Chondrocyte (in vitro differentiated cells): ENCODE data around the gene RBM28. TPM values are rescaled to one million over a fixed set of nuclear protein-coding genes. Genes with fewer than 3 reads are reported as not detected.

Source experiments
- DNase-seq: peaks from one replicate; pipeline ENCODE4 v3.0.0; 2021; ENCODE audit warnings: mixed read lengths, low spot score
- H3K27ac Mint-ChIP-seq: one replicate; pipeline ENCODE4 v1.8.0; 2021; ENCODE audit warnings: mild to moderate bottlenecking, moderate library complexity, mixed read lengths; ENCODE audit not compliant: unreplicated experiment
- H3K27me3 Mint-ChIP-seq: 2 replicates; pipeline ENCODE4 v1.8.0; 2021; ENCODE audit warnings: low read depth, mixed read lengths
- H3K36me3 Mint-ChIP-seq: 2 replicates; pipeline ENCODE4 v1.8.0; 2021; ENCODE audit warnings: low read depth, mixed read lengths
- H3K4me1 Mint-ChIP-seq: 2 replicates; pipeline ENCODE4 v1.8.0; 2021; ENCODE audit warnings: low read depth, mild to moderate bottlenecking, mixed read lengths
- H3K4me3 Mint-ChIP-seq: one replicate; pipeline ENCODE4 v1.8.0; 2021; ENCODE audit warnings: mild to moderate bottlenecking, moderate library complexity, mixed read lengths; ENCODE audit not compliant: unreplicated experiment
- H3K9me3 Mint-ChIP-seq: 2 replicates; pipeline ENCODE4 v1.8.0; 2021; ENCODE audit warnings: low read depth, mixed read lengths
- total RNA-seq: library from RNA; stranded (reverse); gene quantifications from 3 replicates; pipeline ENCODE4 v1.2.1, GENCODE V29; 2021
- TF ChIP-seq, protein P1 (sequence below): fragments of 200-600 bp; sonication (generic); IDR thresholded peaks from 2 replicates; pipeline ENCODE4 v1.5.0; 2021; ENCODE audit warnings: antibody characterized with exemption, mild to moderate bottlenecking, moderate library complexity

RBM28 gene
- total RNA-seq, 1 donor from 2014 or later: 35.2 TPM

DNA sequence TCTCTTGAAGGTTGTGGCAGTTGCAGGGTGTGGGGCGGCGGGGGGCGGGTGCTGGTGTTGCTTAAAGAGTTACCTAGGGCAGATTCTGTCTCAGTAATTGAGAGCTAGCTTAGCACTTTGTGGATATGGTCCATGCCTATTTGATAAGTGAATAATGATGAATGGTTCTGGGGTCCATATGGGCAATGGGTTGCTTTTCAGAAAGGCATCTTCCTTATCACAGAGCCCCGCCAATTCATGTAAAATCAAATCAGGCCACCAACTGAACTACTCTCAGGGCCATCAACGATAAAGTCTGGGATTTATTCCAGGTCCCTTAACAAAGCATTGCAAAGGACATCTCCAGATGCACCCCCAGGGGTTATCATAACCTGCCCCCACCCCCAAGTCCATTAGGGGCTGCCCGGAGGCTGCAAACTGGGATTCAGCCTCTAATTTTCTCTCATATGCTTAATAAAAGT, 19.6 kb upstream of the RBM28 start:
- Mint-ChIP-seq H3K4me1 (peaks cover 14% of the 10 kb centered on the region), H3K36me3 (no peaks in the 10 kb centered on the region), H3K4me3 (no peak overlapping the region), H3K27me3 (peaks cover 57% of the 10 kb centered on the region), H3K27ac (no peak overlapping the region), H3K9me3 (no peaks in the 10 kb centered on the region)
- TF ChIP-seq, protein P1, sequence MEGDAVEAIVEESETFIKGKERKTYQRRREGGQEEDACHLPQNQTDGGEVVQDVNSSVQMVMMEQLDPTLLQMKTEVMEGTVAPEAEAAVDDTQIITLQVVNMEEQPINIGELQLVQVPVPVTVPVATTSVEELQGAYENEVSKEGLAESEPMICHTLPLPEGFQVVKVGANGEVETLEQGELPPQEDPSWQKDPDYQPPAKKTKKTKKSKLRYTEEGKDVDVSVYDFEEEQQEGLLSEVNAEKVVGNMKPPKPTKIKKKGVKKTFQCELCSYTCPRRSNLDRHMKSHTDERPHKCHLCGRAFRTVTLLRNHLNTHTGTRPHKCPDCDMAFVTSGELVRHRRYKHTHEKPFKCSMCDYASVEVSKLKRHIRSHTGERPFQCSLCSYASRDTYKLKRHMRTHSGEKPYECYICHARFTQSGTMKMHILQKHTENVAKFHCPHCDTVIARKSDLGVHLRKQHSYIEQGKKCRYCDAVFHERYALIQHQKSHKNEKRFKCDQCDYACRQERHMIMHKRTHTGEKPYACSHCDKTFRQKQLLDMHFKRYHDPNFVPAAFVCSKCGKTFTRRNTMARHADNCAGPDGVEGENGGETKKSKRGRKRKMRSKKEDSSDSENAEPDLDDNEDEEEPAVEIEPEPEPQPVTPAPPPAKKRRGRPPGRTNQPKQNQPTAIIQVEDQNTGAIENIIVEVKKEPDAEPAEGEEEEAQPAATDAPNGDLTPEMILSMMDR: no peak
- no peak for DNase-seq

DNA sequence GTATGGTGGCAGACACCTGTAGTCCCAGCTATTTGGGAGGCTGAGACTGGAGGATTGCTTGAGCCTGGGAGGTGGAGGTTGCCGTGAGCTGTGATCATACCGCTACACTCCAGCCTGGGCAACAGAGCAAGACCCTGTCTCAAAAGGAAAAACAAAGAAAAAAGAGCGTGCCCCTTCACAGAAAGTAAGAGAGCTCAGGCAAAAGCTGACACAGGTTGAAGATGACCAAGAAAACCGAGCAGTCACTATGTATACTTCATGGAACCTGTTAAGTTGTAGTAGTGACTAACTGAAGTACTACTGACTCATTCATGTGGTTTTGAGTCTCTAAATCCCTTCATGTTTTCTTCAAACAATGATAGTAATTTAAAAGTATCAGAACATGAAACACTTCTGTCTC, 19.0 kb upstream of the RBM28 start:
- H3K4me1 Mint-ChIP-seq: peaks cover 14% of the 10 kb centered on the region
- H3K4me3 Mint-ChIP-seq: no peak overlapping the region
- H3K36me3 Mint-ChIP-seq: no peaks in the 10 kb centered on the region
- no peaks in the 10 kb centered on the region for H3K9me3 Mint-ChIP-seq
- no peak overlapping the region for H3K27ac Mint-ChIP-seq
- DNase-seq: no peak
- peaks cover 58% of the 10 kb centered on the region for H3K27me3 Mint-ChIP-seq
- TF ChIP-seq, protein P1: no peak

DNA sequence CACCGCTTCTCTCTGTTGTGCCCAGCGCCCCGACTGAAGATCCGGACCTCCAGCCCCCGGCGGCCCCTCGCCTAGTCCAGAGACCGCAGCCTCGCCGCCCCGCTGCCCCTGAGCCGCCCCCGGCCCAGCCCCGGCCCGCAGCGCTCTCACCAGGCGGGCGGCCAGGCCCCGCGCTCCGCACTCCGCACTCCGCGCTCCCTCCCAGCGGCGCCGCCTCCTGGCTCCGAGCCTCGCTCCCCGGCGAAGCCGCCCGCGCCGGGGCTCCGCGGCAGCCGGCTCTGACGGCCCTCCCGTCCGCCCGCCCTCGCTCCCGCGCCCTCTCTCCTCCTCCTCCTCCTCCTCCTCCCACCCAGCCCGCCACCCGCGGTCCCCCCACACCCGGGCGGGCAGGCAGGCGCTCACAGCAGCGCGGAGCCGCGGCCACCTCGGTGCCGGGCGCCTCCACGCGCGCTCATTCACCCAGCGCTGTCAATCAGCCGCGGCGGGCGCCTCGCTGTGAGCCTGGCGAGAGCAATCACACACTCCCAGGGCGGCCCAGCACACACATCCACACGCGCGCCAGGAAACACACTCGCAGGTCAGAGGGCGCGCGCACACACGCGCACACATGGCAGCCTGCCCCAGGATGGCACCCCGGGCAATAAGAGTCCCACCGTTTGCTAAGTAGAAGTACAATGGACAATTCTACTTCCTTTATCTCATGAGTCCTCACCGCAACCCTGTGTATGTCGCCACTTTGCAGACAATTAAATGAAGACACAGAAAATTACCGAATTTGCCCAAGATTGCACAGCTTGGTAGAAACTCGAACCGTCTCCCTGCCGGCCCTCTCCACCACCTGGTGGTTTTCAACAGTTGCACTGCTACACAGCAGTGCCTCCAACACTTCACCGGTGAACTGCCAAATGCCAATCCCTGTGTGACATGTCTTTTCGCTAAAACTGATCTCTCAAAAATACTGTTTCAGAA, 18.0 kb upstream of the RBM28 start, which contains the start of gene PRRT4:
TSS of gene PRRT4 (minus strand) at position 280 of the 969 bp plus-strand sequence.
- Mint-ChIP-seq H3K36me3 (no peaks in the 10 kb centered on the region), H3K9me3 (no peaks in the 10 kb centered on the region), H3K4me3 (peak within 1 kb of the TSS; percentile 71), H3K27ac (no peak within 1 kb of the TSS), H3K4me1 (peaks cover 14% of the 10 kb centered on the region), H3K27me3 (peaks cover 50% of the 10 kb centered on the region)
- TF ChIP-seq, protein P1: no peak
- DNase-seq: no peak

DNA sequence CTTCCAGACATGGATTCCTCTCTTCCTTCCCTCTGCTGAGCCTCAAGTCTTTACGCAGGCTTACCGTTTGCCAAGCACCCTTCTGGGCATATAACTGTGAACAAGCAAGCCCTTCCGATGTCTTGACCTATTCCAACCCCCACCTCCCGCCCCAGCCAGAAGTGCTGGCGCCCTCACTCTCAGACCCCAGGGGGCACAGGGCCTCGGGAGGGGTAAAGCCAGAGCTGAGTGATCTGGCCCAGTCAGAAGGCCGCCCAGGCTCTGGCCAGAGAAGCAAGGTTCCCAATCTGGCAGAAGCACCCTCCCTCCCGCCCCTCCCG, 16.6 kb upstream of the RBM28 start:
- TF ChIP-seq, protein P1: no peak
- Mint-ChIP-seq H3K36me3 (no peaks in the 10 kb centered on the region), H3K9me3 (no peaks in the 10 kb centered on the region), H3K27ac (no peak overlapping the region), H3K27me3 (peaks cover 36% of the 10 kb centered on the region), H3K4me3 (no peak overlapping the region), H3K4me1 (peaks cover 14% of the 10 kb centered on the region)
- DNase-seq: no peak

DNA sequence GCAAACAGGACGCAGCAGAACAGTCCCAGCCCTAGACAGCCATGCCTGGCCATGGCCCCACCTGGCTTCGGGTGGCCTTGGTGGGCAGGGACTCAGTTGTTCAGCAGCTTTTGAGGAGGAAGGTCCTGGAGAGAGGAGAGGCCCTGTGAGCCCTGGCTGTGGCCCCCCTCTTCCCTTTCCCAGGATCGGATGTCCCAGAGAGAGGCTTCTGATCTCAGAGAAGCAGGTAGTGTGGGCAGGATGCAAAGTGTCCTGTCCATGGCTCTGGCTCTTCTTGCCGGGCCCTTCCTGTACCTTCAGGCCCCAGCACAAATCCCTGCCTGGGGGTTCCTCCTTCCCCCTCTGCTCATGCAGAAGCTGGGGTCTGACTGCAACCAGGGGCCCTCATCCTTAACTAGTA, 16.2 kb upstream of the RBM28 start:
- Mint-ChIP-seq H3K27me3 (peaks cover 32% of the 10 kb centered on the region), H3K36me3 (no peaks in the 10 kb centered on the region), H3K4me1 (peaks cover 14% of the 10 kb centered on the region), H3K27ac (no peak overlapping the region), H3K9me3 (no peaks in the 10 kb centered on the region), H3K4me3 (no peak overlapping the region)
- no peak for DNase-seq
- TF ChIP-seq, protein P1: no peak
